GM23338 (cell line): ENCODE measurements around the gene TEX14. TPM values are rescaled to one million over a fixed set of nuclear protein-coding genes. Genes with fewer than 3 reads are reported as not detected.

Experiments
- ATAC-seq: fragments of 200-7000 bp; cut with Tn5 transposase; 3 replicates; pipeline ENCODE4 v1.9.1; 2020
- DNase-seq: peaks from one replicate; pipeline ENCODE4 v3.0.0-alpha.2; 2015; ENCODE audit warnings: low spot score
- H2AFZ ChIP-seq: fragments of 200-600 bp; sonication (generic); 2 replicates; pipeline ENCODE4 v1.8.0; 2016; ENCODE audit warnings: antibody characterized with exemption, mild to moderate bottlenecking, moderate library complexity
- H3F3A ChIP-seq: fragments of 200-600 bp; sonication (generic); replicated peaks from 2 replicates; pipeline ENCODE4 v1.8.0; 2017; ENCODE audit warnings: antibody characterized with exemption, mixed run types, low read depth
- H3K27ac ChIP-seq: fragments of 200-600 bp; sonication (generic); 2 replicates; pipeline ENCODE4 v1.6.1; 2016; ENCODE audit warnings: low read depth
- H3K27me3 ChIP-seq: fragments of 200-600 bp; sonication (generic); 2 replicates; pipeline ENCODE4 v1.8.0; 2016; ENCODE audit warnings: mild to moderate bottlenecking, mixed run types, moderate library complexity; ENCODE audit not compliant: insufficient read depth
- H3K36me3 ChIP-seq: fragments of 200-600 bp; sonication (generic); 2 replicates; pipeline ENCODE4 v1.8.0; 2016; ENCODE audit warnings: mild to moderate bottlenecking; ENCODE audit not compliant: insufficient read depth
- H3K4me1 ChIP-seq: fragments of 200-600 bp; sonication (generic); 2 replicates; pipeline ENCODE4 v1.8.0; 2016; ENCODE audit warnings: mild to moderate bottlenecking, moderate library complexity; ENCODE audit not compliant: insufficient read depth
- H3K4me2 ChIP-seq: fragments of 200-600 bp; sonication (generic); 2 replicates; pipeline ENCODE4 v1.7.1; 2017; ENCODE audit warnings: mixed run types
- H3K4me3 ChIP-seq: fragments of 200-600 bp; sonication (generic); 2 replicates; pipeline ENCODE4 v1.6.1; 2016; ENCODE audit warnings: mixed run types
- H3K79me2 ChIP-seq: fragments of 200-600 bp; sonication (generic); replicated peaks from 2 replicates; pipeline ENCODE4 v1.8.0; 2017; ENCODE audit warnings: mild to moderate bottlenecking; ENCODE audit not compliant: insufficient read depth
- H3K9me2 ChIP-seq: fragments of 200-600 bp; sonication (generic); 2 replicates; pipeline ENCODE4 v1.8.0; 2017; ENCODE audit not compliant: insufficient read depth
- H4K20me1 ChIP-seq: fragments of 200-600 bp; sonication (generic); replicated peaks from 2 replicates; pipeline ENCODE4 v1.8.0; 2017; ENCODE audit warnings: mild to moderate bottlenecking; ENCODE audit not compliant: insufficient read depth
- H3K27ac Mint-ChIP-seq: 2 replicates; pipeline ENCODE4 v1.8.0; 2020; ENCODE audit warnings: inconsistent platforms, mild to moderate bottlenecking, moderate library complexity, mixed read lengths
- H3K27me3 Mint-ChIP-seq: 3 replicates; pipeline ENCODE4 v1.8.0; 2022; ENCODE audit warnings: low read depth, mild to moderate bottlenecking, moderate library complexity, mixed read lengths, inconsistent platforms; ENCODE audit not compliant: insufficient read depth, poor library complexity
- H3K36me3 Mint-ChIP-seq: 3 replicates; pipeline ENCODE4 v1.8.0; 2021; ENCODE audit warnings: low read depth, mild to moderate bottlenecking, inconsistent platforms, moderate library complexity, mixed read lengths
- H3K4me1 Mint-ChIP-seq: 3 replicates; pipeline ENCODE4 v1.8.0; 2020; ENCODE audit warnings: mild to moderate bottlenecking, inconsistent platforms, mixed read lengths
- H3K4me3 Mint-ChIP-seq: 3 replicates; pipeline ENCODE4 v1.8.0; 2021; ENCODE audit warnings: moderate library complexity, mild to moderate bottlenecking, inconsistent platforms, mixed read lengths
- H3K9me3 Mint-ChIP-seq: 3 replicates; pipeline ENCODE4 v1.8.0; 2020; ENCODE audit warnings: moderate library complexity, mild to moderate bottlenecking, inconsistent platforms, mixed read lengths
- CREB1 ChIP-seq: fragments of 250-450 bp; sonication (Bioruptor Pico); IDR thresholded peaks from 2 replicates; pipeline ENCODE4 v1.5.0; 2020; ENCODE audit warnings: low read depth, mild to moderate bottlenecking, moderate library complexity
- CTCF ChIP-seq, 2 experiments: fragments of 200-600 bp in 1 of 2; sonication (generic) in 1 of 2; conservative IDR thresholded peaks; 2 replicates each; pipeline versions ENCODE4 v1.5.1 to v1.6.1; 2016 to 2017; ENCODE audit warnings: antibody characterized with exemption in 2 of 2, low read depth in 2 of 2, mild to moderate bottlenecking in 2 of 2, moderate library complexity in 1 of 2
- ETS1 ChIP-seq: IDR thresholded peaks from 2 replicates; pipeline ENCODE4 v1.6.1; 2016; ENCODE audit warnings: antibody characterized with exemption
- EZH2 ChIP-seq: fragments of 200-600 bp; sonication (generic); IDR thresholded peaks from one replicate; pipeline ENCODE4 v1.8.0; 2017; ENCODE audit warnings: antibody characterized with exemption, mild to moderate bottlenecking, low read depth; ENCODE audit not compliant: unreplicated experiment
- POLR2AphosphoS5 ChIP-seq: IDR thresholded peaks from 2 replicates; pipeline ENCODE4 v1.6.1; 2016; ENCODE audit warnings: antibody characterized with exemption, low read depth
- REST ChIP-seq: IDR thresholded peaks from one replicate; pipeline ENCODE4 v1.6.1; 2018; ENCODE audit warnings: antibody characterized with exemption; ENCODE audit not compliant: unreplicated experiment
- polyA plus RNA-seq: library from polyadenylated mRNA; unstranded; fragments of >200 nt; fragmentation: Nextera tagmentation; extraction: Ambion mirVana; gene quantifications from 2 replicates; pipeline ENCODE4 v1.2.1, GENCODE V29; 2016
- total RNA-seq: library from RNA; depleted of rRNA; stranded (reverse); fragments of >200 nt; shearing (Covaris generic); gene quantifications from 2 replicates; pipeline ENCODE4 v1.2.3, GENCODE V29; 2014

Gene TEX14
- total and polyA plus RNA-seq, 2 experiments from 2014 or later: 0.80 to 2.6 TPM

- Histone ChIP-seq H3K4me2 (no peak overlapping the region), H3K27me3 (no peaks in the 10 kb centered on the region), H3K36me3 (no peaks in the 10 kb centered on the region), H2AFZ (no peak overlapping the region), H3K4me1 (no peaks in the 10 kb centered on the region), H3K9me2 (no peaks in the 10 kb centered on the region), H3K4me3 (no peak overlapping the region), H3K79me2 (no peaks in the 10 kb centered on the region), H3F3A (no peaks in the 10 kb centered on the region), H4K20me1 (no peaks in the 10 kb centered on the region), H3K27ac (no peak overlapping the region)
- H3K27ac Mint-ChIP-seq: no peak overlapping the region
- H3K9me3 Mint-ChIP-seq: no peaks in the 10 kb centered on the region
- DNase-seq: peak; percentile 42
- peaks cover 4% of the 10 kb centered on the region for H3K27me3 Mint-ChIP-seq
- no peaks in the 10 kb centered on the region for H3K36me3 Mint-ChIP-seq
- H3K4me3 Mint-ChIP-seq: no peak overlapping the region
- no peak for TF ChIP-seq REST
- peak; percentile 21 to 41; a peak in 2 of 4 replicates for TF ChIP-seq CTCF (conservative IDR thresholded peaks at IDR 0.05; ENCODE audit: low read depth in 2 of 2)
- H3K4me1 Mint-ChIP-seq: no peaks in the 10 kb centered on the region; the same call in 2 of the 3 replicates
- peak; percentile 58 for ATAC-seq
Observed at GRCh38 chr17:58595194-58595792, 96.6 kb downstream of the TEX14 start.

- Mint-ChIP-seq H3K27me3 (peaks cover 4% of the 10 kb centered on the region), H3K4me3 (no peak overlapping the region), H3K9me3 (no peaks in the 10 kb centered on the region), H3K4me1 (no peaks in the 10 kb centered on the region; the same call in 2 of the 3 replicates), H3K36me3 (no peaks in the 10 kb centered on the region), H3K27ac (no peak overlapping the region)
- H3K9me2 ChIP-seq: no peaks in the 10 kb centered on the region
- peak overlapping the region; percentile 28; the same call in 1 of the 2 replicates for H2AFZ ChIP-seq
- H4K20me1 ChIP-seq: no peaks in the 10 kb centered on the region
- no peak overlapping the region for H3K27ac ChIP-seq
- TF ChIP-seq REST (no peak), POLR2AphosphoS5 (no peak), ETS1 (no peak), CREB1 (CRISPR knock-in tag) (no peak), EZH2 (no peak)
- no peak for DNase-seq
- ATAC-seq: no peak
- no peaks in the 10 kb centered on the region for H3K27me3 ChIP-seq
- H3K4me2 ChIP-seq: no peak overlapping the region
- 0 out of 2 replicates have a peak, but pooled peaks cover 7% of the 10 kb centered on the region for H3K4me1 ChIP-seq
- no peaks in the 10 kb centered on the region for H3K79me2 ChIP-seq
- H3F3A ChIP-seq: no peaks in the 10 kb centered on the region
- H3K36me3 ChIP-seq: no peaks in the 10 kb centered on the region
- H3K4me3 ChIP-seq: no peak overlapping the region
Observed at GRCh38 chr17:58593123-58593522, 98.7 kb downstream of the TEX14 start.
